Peyer's patch (tissue), 4 donors: ENCODE data around the gene PCBD1.

ENCODE experiments used
- POLR2A ChIP-seq, 2 donors: fragments of 450-650 bp; IDR thresholded peaks; one replicate each; pipeline ENCODE4 v1.5.1; 2017; ENCODE audit warnings: antibody characterized with exemption in 2 of 2, mild to moderate bottlenecking in 2 of 2, moderate library complexity in 2 of 2
- TF ChIP-seq, protein P1 (sequence below), 6 experiments: fragments of 450-650 bp in 4 of 6; fragments of 200-600 bp in 2 of 6; sonication (generic) in 1 of 6; IDR thresholded peaks; one replicate each; pipeline ENCODE4 v1.5.1; 2017 to 2019; ENCODE audit warnings: antibody characterized with exemption in 6 of 6, mild to moderate bottlenecking in 3 of 6, moderate library complexity in 1 of 6

DNA sequence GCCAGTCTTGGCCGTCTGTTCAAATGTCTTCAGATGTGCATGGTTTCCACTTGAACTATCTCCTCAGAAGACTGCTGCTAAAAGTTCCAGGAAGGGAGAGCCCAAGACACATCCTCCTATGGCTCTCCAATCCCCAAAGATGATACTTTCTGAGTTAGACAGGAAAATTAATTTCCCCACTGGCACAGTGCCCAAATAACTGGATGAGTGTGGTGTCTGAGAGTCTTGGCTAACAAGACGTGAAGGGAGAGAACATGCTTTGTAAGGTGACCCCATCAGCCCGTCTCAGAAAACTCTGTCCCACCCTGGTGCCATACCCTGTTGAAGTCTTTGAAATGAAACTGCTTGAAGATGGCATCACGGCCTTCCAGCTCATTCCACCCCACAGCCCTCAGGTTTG lies 2.9 kb downstream of the PCBD1 start:
- no peak for TF ChIP-seq POLR2A (IDR thresholded peaks at IDR 0.05)
- TF ChIP-seq, protein P1, sequence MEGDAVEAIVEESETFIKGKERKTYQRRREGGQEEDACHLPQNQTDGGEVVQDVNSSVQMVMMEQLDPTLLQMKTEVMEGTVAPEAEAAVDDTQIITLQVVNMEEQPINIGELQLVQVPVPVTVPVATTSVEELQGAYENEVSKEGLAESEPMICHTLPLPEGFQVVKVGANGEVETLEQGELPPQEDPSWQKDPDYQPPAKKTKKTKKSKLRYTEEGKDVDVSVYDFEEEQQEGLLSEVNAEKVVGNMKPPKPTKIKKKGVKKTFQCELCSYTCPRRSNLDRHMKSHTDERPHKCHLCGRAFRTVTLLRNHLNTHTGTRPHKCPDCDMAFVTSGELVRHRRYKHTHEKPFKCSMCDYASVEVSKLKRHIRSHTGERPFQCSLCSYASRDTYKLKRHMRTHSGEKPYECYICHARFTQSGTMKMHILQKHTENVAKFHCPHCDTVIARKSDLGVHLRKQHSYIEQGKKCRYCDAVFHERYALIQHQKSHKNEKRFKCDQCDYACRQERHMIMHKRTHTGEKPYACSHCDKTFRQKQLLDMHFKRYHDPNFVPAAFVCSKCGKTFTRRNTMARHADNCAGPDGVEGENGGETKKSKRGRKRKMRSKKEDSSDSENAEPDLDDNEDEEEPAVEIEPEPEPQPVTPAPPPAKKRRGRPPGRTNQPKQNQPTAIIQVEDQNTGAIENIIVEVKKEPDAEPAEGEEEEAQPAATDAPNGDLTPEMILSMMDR (IDR thresholded peaks at IDR 0.05): no peak
